ENCODE measurements around the gene PAX5. TPM values are rescaled to one million over a fixed set of nuclear protein-coding genes. Genes with fewer than 3 reads are reported as not detected.

Gene PAX5
- polyA plus RNA-seq, 2 of the 4 experiments (the other 2 are of a cell fraction), result not detected

GRCh38 chr9:37053684-37054362, 19.8 kb upstream of the PAX5 start:
- TF ChIP-seq RARB (CRISPR knock-in tag; IDR thresholded peaks at IDR 0.05), result no peak
- TF ChIP-seq KDM1A (IDR thresholded peaks at IDR 0.05; ENCODE audit: low read depth), result no peak
- TF ChIP-seq POLR2A (IDR thresholded peaks at IDR 0.05; ENCODE audit: low read length), result no peak
- H3K9me3 ChIP-seq, result no peaks in the 10 kb centered on the region
- 28% methylated on average over 5 of the region's 5 CpGs for WGBS (ENCODE audit: missing lambda C conversion rate)
- ATAC-seq, result no peak
- POLR2A ChIA-PET, result no interaction called here
- no peak overlapping the region for H3K4me3 ChIP-seq
- FAIRE-seq, result no peak
- H3K4me2 ChIP-seq, result no peak overlapping the region
- CTCF ChIA-PET, result interaction anchor here (1.1 to 1.6 kb wide), 3 partner anchors 8 to 211 kb away, joined by 3 to 7 read pairs (median 3); no protein-coding TSS in a partner anchor
- H3K27ac ChIP-seq, result no peak overlapping the region
- no peaks in the 10 kb centered on the region for H3K4me1 ChIP-seq
- no peak for DNase-seq (ENCODE audit: low read depth in 1 of 2, low spot score in 1 of 2)

- no peak overlapping the region for H3K4me3 ChIP-seq
- ATAC-seq, result no peak
- TF ChIP-seq MAZ (IDR thresholded peaks at IDR 0.05; ENCODE audit: borderline replicate concordance, low read depth, low read length) (no peak), SMC3 (IDR thresholded peaks at IDR 0.05) (no peak), POLR2A (IDR thresholded peaks at IDR 0.05; ENCODE audit: low read length) (no peak), RARB (CRISPR knock-in tag; IDR thresholded peaks at IDR 0.05) (no peak), HEYL (CRISPR knock-in tag; IDR thresholded peaks at IDR 0.05) (no peak), HOXA7 (CRISPR knock-in tag; IDR thresholded peaks at IDR 0.05) (no peak), ESRRA (IDR thresholded peaks at IDR 0.05; ENCODE audit: borderline replicate concordance, low read length) (no peak), E2F6 (IDR thresholded peaks at IDR 0.05; ENCODE audit: borderline replicate concordance, low read depth) (no peak), FOSL2 (IDR thresholded peaks at IDR 0.05) (no peak), FOSL2 (CRISPR knock-in tag; IDR thresholded peaks at IDR 0.05) (no peak), NFE2L2 (conservative IDR thresholded peaks at IDR 0.05; ENCODE audit: low read length) (no peak), USF2 (IDR thresholded peaks at IDR 0.05) (no peak), MAX (IDR thresholded peaks at IDR 0.05) (no peak), KDM1A (IDR thresholded peaks at IDR 0.05; ENCODE audit: low read depth) (no peak)
- FAIRE-seq, result no peak
- DNase-seq (ENCODE audit: low read depth in 1 of 2, low spot score in 1 of 2), result no peak
- H3K27ac ChIP-seq, result no peak overlapping the region
- ChIA-PET CTCF (interaction anchor here (1.3 to 2.7 kb wide), 3 partner anchors 8 to 283 kb away, joined by 4 to 7 read pairs (median 7); no protein-coding TSS in a partner anchor), POLR2A (no interaction called here)
- 63% methylated on average over 7 of the region's 7 CpGs for WGBS (ENCODE audit: missing lambda C conversion rate)
- H3K9me3 ChIP-seq, result no peaks in the 10 kb centered on the region
- no peak overlapping the region for H3K4me2 ChIP-seq
- H3K4me1 ChIP-seq, result no peaks in the 10 kb centered on the region
These were observed 12.6 kb upstream of the PAX5 start for GRCh38 chr9:37046683-37047082.

- Histone ChIP-seq H3K9me3 (no peaks in the 10 kb centered on the region), H3K4me1 (no peaks in the 10 kb centered on the region), H3K4me3 (no peak overlapping the region), H3K4me2 (no peak overlapping the region), H3K27ac (no peak overlapping the region)
- no peak for DNase-seq (ENCODE audit: low read depth in 1 of 2, low spot score in 1 of 2)
- WGBS (ENCODE audit: missing lambda C conversion rate), result 0% methylated on average over 3 of the region's 3 CpGs
- ATAC-seq, result no peak
- TF ChIP-seq EHF (CRISPR knock-in tag; IDR thresholded peaks at IDR 0.05), result no peak
- TF ChIP-seq USF2 (IDR thresholded peaks at IDR 0.05), result no peak
- no peak for TF ChIP-seq NPAS2 (CRISPR knock-in tag; IDR thresholded peaks at IDR 0.05; ENCODE audit: borderline replicate concordance)
- TF ChIP-seq E2F6 (IDR thresholded peaks at IDR 0.05; ENCODE audit: borderline replicate concordance, low read depth), result no peak
- no peak for TF ChIP-seq ZFP36 (IDR thresholded peaks at IDR 0.05; ENCODE audit: borderline replicate concordance, partially characterized antibody)
- no peak for TF ChIP-seq JUN (IDR thresholded peaks at IDR 0.05)
- POLR2A ChIA-PET, result no interaction called here
- FAIRE-seq, result no peak
- CTCF ChIA-PET, result interaction anchor here (1.3 to 1.7 kb wide), 3 partner anchors 169 to 266 kb away, joined by 3 to 10 read pairs (median 4); no protein-coding TSS in a partner anchor
These were observed 8.4 kb upstream of the PAX5 start for GRCh38 chr9:37042421-37042820.

Data from A549 (cell line).